GM23338 (cell line): ENCODE measurements around the gene TTC1. TPM values are rescaled to one million over a fixed set of nuclear protein-coding genes. Genes with fewer than 3 reads are reported as not detected.

Experiments used
- ATAC-seq: fragments of 200-7000 bp; cut with Tn5 transposase; 3 replicates; pipeline ENCODE4 v1.9.1; 2020
- DNase-seq: peaks from one replicate; pipeline ENCODE4 v3.0.0-alpha.2; 2015; ENCODE audit warnings: low spot score
- H2AFZ ChIP-seq: fragments of 200-600 bp; sonication (generic); 2 replicates; pipeline ENCODE4 v1.8.0; 2016; ENCODE audit warnings: antibody characterized with exemption, mild to moderate bottlenecking, moderate library complexity
- H3F3A ChIP-seq: fragments of 200-600 bp; sonication (generic); replicated peaks from 2 replicates; pipeline ENCODE4 v1.8.0; 2017; ENCODE audit warnings: antibody characterized with exemption, mixed run types, low read depth
- H3K27ac ChIP-seq: fragments of 200-600 bp; sonication (generic); 2 replicates; pipeline ENCODE4 v1.6.1; 2016; ENCODE audit warnings: low read depth
- H3K27me3 ChIP-seq: fragments of 200-600 bp; sonication (generic); 2 replicates; pipeline ENCODE4 v1.8.0; 2016; ENCODE audit warnings: mild to moderate bottlenecking, mixed run types, moderate library complexity; ENCODE audit not compliant: insufficient read depth
- H3K36me3 ChIP-seq: fragments of 200-600 bp; sonication (generic); 2 replicates; pipeline ENCODE4 v1.8.0; 2016; ENCODE audit warnings: mild to moderate bottlenecking; ENCODE audit not compliant: insufficient read depth
- H3K4me1 ChIP-seq: fragments of 200-600 bp; sonication (generic); 2 replicates; pipeline ENCODE4 v1.8.0; 2016; ENCODE audit warnings: mild to moderate bottlenecking, moderate library complexity; ENCODE audit not compliant: insufficient read depth
- H3K4me2 ChIP-seq: fragments of 200-600 bp; sonication (generic); 2 replicates; pipeline ENCODE4 v1.7.1; 2017; ENCODE audit warnings: mixed run types
- H3K4me3 ChIP-seq: fragments of 200-600 bp; sonication (generic); 2 replicates; pipeline ENCODE4 v1.6.1; 2016; ENCODE audit warnings: mixed run types
- H3K79me2 ChIP-seq: fragments of 200-600 bp; sonication (generic); replicated peaks from 2 replicates; pipeline ENCODE4 v1.8.0; 2017; ENCODE audit warnings: mild to moderate bottlenecking; ENCODE audit not compliant: insufficient read depth
- H3K9me2 ChIP-seq: fragments of 200-600 bp; sonication (generic); 2 replicates; pipeline ENCODE4 v1.8.0; 2017; ENCODE audit not compliant: insufficient read depth
- H4K20me1 ChIP-seq: fragments of 200-600 bp; sonication (generic); replicated peaks from 2 replicates; pipeline ENCODE4 v1.8.0; 2017; ENCODE audit warnings: mild to moderate bottlenecking; ENCODE audit not compliant: insufficient read depth
- H3K27ac Mint-ChIP-seq: 2 replicates; pipeline ENCODE4 v1.8.0; 2020; ENCODE audit warnings: inconsistent platforms, mild to moderate bottlenecking, moderate library complexity, mixed read lengths
- H3K27me3 Mint-ChIP-seq: 3 replicates; pipeline ENCODE4 v1.8.0; 2022; ENCODE audit warnings: low read depth, mild to moderate bottlenecking, moderate library complexity, mixed read lengths, inconsistent platforms; ENCODE audit not compliant: insufficient read depth, poor library complexity
- H3K36me3 Mint-ChIP-seq: 3 replicates; pipeline ENCODE4 v1.8.0; 2021; ENCODE audit warnings: low read depth, mild to moderate bottlenecking, inconsistent platforms, moderate library complexity, mixed read lengths
- H3K4me1 Mint-ChIP-seq: 3 replicates; pipeline ENCODE4 v1.8.0; 2020; ENCODE audit warnings: mild to moderate bottlenecking, inconsistent platforms, mixed read lengths
- H3K4me3 Mint-ChIP-seq: 3 replicates; pipeline ENCODE4 v1.8.0; 2021; ENCODE audit warnings: moderate library complexity, mild to moderate bottlenecking, inconsistent platforms, mixed read lengths
- H3K9me3 Mint-ChIP-seq: 3 replicates; pipeline ENCODE4 v1.8.0; 2020; ENCODE audit warnings: moderate library complexity, mild to moderate bottlenecking, inconsistent platforms, mixed read lengths
- CREB1 ChIP-seq: fragments of 250-450 bp; sonication (Bioruptor Pico); IDR thresholded peaks from 2 replicates; pipeline ENCODE4 v1.5.0; 2020; ENCODE audit warnings: low read depth, mild to moderate bottlenecking, moderate library complexity
- CTCF ChIP-seq, 2 experiments: fragments of 200-600 bp in 1 of 2; sonication (generic) in 1 of 2; conservative IDR thresholded peaks; 2 replicates each; pipeline versions ENCODE4 v1.5.1 to v1.6.1; 2016 to 2017; ENCODE audit warnings: antibody characterized with exemption in 2 of 2, low read depth in 2 of 2, mild to moderate bottlenecking in 2 of 2, moderate library complexity in 1 of 2
- ETS1 ChIP-seq: IDR thresholded peaks from 2 replicates; pipeline ENCODE4 v1.6.1; 2016; ENCODE audit warnings: antibody characterized with exemption
- EZH2 ChIP-seq: fragments of 200-600 bp; sonication (generic); IDR thresholded peaks from one replicate; pipeline ENCODE4 v1.8.0; 2017; ENCODE audit warnings: antibody characterized with exemption, mild to moderate bottlenecking, low read depth; ENCODE audit not compliant: unreplicated experiment
- EZH2phosphoT487 ChIP-seq: fragments of 200-600 bp; sonication (generic); IDR thresholded peaks from one replicate; pipeline ENCODE4 v1.8.1; 2018; ENCODE audit warnings: antibody characterized with exemption; ENCODE audit not compliant: unreplicated experiment
- JUNB ChIP-seq: IDR thresholded peaks from one replicate; pipeline ENCODE4 v1.6.1; 2016; ENCODE audit warnings: antibody characterized with exemption; ENCODE audit not compliant: unreplicated experiment
- POLR2AphosphoS5 ChIP-seq: IDR thresholded peaks from 2 replicates; pipeline ENCODE4 v1.6.1; 2016; ENCODE audit warnings: antibody characterized with exemption, low read depth
- REST ChIP-seq: IDR thresholded peaks from one replicate; pipeline ENCODE4 v1.6.1; 2018; ENCODE audit warnings: antibody characterized with exemption; ENCODE audit not compliant: unreplicated experiment
- STAT1 ChIP-seq: IDR thresholded peaks from one replicate; pipeline ENCODE4 v1.6.1; 2016; ENCODE audit warnings: antibody characterized with exemption; ENCODE audit not compliant: unreplicated experiment
- ZNF114 ChIP-seq: fragments of 250-450 bp; sonication (Bioruptor Pico); IDR thresholded peaks from 2 replicates; pipeline ENCODE4 v1.5.0; 2020; ENCODE audit warnings: mild to moderate bottlenecking, moderate library complexity
- ZNF331 ChIP-seq: fragments of 250-450 bp; sonication (Bioruptor Pico); IDR thresholded peaks from 2 replicates; pipeline ENCODE4 v1.5.0; 2020; ENCODE audit warnings: low read depth, mild to moderate bottlenecking, moderate library complexity
- polyA plus RNA-seq: library from polyadenylated mRNA; unstranded; fragments of >200 nt; fragmentation: Nextera tagmentation; extraction: Ambion mirVana; gene quantifications from 2 replicates; pipeline ENCODE4 v1.2.1, GENCODE V29; 2016
- total RNA-seq: library from RNA; depleted of rRNA; stranded (reverse); fragments of >200 nt; shearing (Covaris generic); gene quantifications from 2 replicates; pipeline ENCODE4 v1.2.3, GENCODE V29; 2014

Gene TTC1
- total and polyA plus RNA-seq, 2 experiments from 2014 or later = 48.9 to 131 TPM

GRCh38 chr5:160036884-160037283 is 27.9 kb downstream of the TTC1 start:
- ATAC-seq (no peak), DNase-seq (no peak)
- Histone ChIP-seq H3K9me2 (no peaks in the 10 kb centered on the region), H4K20me1 (peaks cover 9% of the 10 kb centered on the region), H2AFZ (no peak overlapping the region), H3F3A (0 out of 2 replicates have a peak, but pooled peaks cover 8% of the 10 kb centered on the region), H3K4me3 (no peak overlapping the region), H3K27me3 (no peaks in the 10 kb centered on the region), H3K36me3 (peaks cover 33% of the 10 kb centered on the region; the same call in 1 of the 2 replicates), H3K79me2 (peaks cover 17% of the 10 kb centered on the region; the same call in 1 of the 2 replicates), H3K27ac (no peak overlapping the region), H3K4me2 (no peak overlapping the region), H3K4me1 (no peaks in the 10 kb centered on the region; the same call in 1 of the 2 replicates)
- peaks cover 51% of the 10 kb centered on the region for H3K36me3 Mint-ChIP-seq
- no peak for TF ChIP-seq REST
- no peak for TF ChIP-seq EZH2
- H3K4me1 Mint-ChIP-seq = no peaks in the 10 kb centered on the region
- no peak overlapping the region for H3K27ac Mint-ChIP-seq
- H3K9me3 Mint-ChIP-seq = no peaks in the 10 kb centered on the region
- H3K27me3 Mint-ChIP-seq = peaks cover 4% of the 10 kb centered on the region
- H3K4me3 Mint-ChIP-seq = no peak overlapping the region

- Histone ChIP-seq H4K20me1 (peaks cover 9% of the 10 kb centered on the region), H3K4me1 (peaks cover 24% of the 10 kb centered on the region), H3K79me2 (no peaks in the 10 kb centered on the region), H3K36me3 (peaks cover 33% of the 10 kb centered on the region; the same call in 1 of the 2 replicates), H3K27ac (no peak overlapping the region), H3K27me3 (no peaks in the 10 kb centered on the region), H3K4me3 (no peak overlapping the region), H3K4me2 (no peak overlapping the region), H3F3A (0 out of 2 replicates have a peak, but pooled peaks cover 8% of the 10 kb centered on the region), H2AFZ (no peak overlapping the region), H3K9me2 (no peaks in the 10 kb centered on the region)
- Mint-ChIP-seq H3K27ac (no peak overlapping the region), H3K27me3 (peaks cover 4% of the 10 kb centered on the region), H3K9me3 (no peaks in the 10 kb centered on the region), H3K4me1 (peaks cover 27% of the 10 kb centered on the region), H3K36me3 (peaks cover 55% of the 10 kb centered on the region), H3K4me3 (no peak overlapping the region)
- ATAC-seq (no peak), DNase-seq (no peak)
- TF ChIP-seq CREB1 (CRISPR knock-in tag) = no peak
- TF ChIP-seq JUNB = no peak
- TF ChIP-seq CTCF (conservative IDR thresholded peaks at IDR 0.05; ENCODE audit: low read depth in 2 of 2) = no peak
- no peak for TF ChIP-seq POLR2AphosphoS5
- no peak for TF ChIP-seq ZNF114 (CRISPR knock-in tag)
- TF ChIP-seq ETS1 = no peak
- TF ChIP-seq STAT1 = no peak
- no peak for TF ChIP-seq ZNF331 (CRISPR knock-in tag)
- TF ChIP-seq EZH2 = no peak
- TF ChIP-seq EZH2phosphoT487 = no peak
Measured at GRCh38 chr5:160039810-160040470, 31.0 kb downstream of the TTC1 start.
